Ishikawa (cell line): ENCODE data around the gene PTPRN2.

Source experiments
- CREB1 ChIP-seq: IDR thresholded peaks from 2 replicates; pipeline ENCODE4 v1.6.1; 2012; ENCODE audit warnings: low read depth
- EP300 ChIP-seq: IDR thresholded peaks from 2 replicates; pipeline ENCODE4 v1.6.1; 2012; ENCODE audit warnings: borderline replicate concordance
- FOXM1 ChIP-seq: IDR thresholded peaks from 2 replicates; pipeline ENCODE4 v1.6.1; 2012; ENCODE audit warnings: low read depth, borderline replicate concordance
- MAX ChIP-seq: IDR thresholded peaks from 2 replicates; pipeline ENCODE4 v1.6.1; 2012
- NFIC ChIP-seq: IDR thresholded peaks from 2 replicates; pipeline ENCODE4 v1.6.1; 2012
- RAD21 ChIP-seq: IDR thresholded peaks from 2 replicates; pipeline ENCODE4 v1.6.1; 2012; ENCODE audit warnings: low read depth
- TCF12 ChIP-seq: IDR thresholded peaks from 2 replicates; pipeline ENCODE4 v1.6.1; 2012; ENCODE audit warnings: low read depth
- USF1 ChIP-seq: IDR thresholded peaks from 2 replicates; pipeline ENCODE4 v1.6.1; 2012
- YY1 ChIP-seq: IDR thresholded peaks from 2 replicates; pipeline ENCODE4 v1.6.1; 2012; ENCODE audit warnings: low read depth
- ZBTB7A ChIP-seq: IDR thresholded peaks from 2 replicates; pipeline ENCODE4 v1.6.1; 2012; ENCODE audit warnings: low read depth

GRCh38 chr7:157904211-157904865 lies 683.3 kb downstream of the PTPRN2 start:
- TF ChIP-seq MAX (no peak), ZBTB7A (no peak), FOXM1 (no peak), NFIC (no peak), EP300 (no peak), RAD21 (no peak), USF1 (no peak), TCF12 (no peak), CREB1 (no peak), YY1 (no peak)
